ENCODE data around the gene GPSM3. TPM values are rescaled to one million over a fixed set of nuclear protein-coding genes. Genes with fewer than 3 reads are reported as not detected.

GPSM3 gene
- total RNA-seq, 1 experiment from 2014 or later = 10.0 TPM

DNA sequence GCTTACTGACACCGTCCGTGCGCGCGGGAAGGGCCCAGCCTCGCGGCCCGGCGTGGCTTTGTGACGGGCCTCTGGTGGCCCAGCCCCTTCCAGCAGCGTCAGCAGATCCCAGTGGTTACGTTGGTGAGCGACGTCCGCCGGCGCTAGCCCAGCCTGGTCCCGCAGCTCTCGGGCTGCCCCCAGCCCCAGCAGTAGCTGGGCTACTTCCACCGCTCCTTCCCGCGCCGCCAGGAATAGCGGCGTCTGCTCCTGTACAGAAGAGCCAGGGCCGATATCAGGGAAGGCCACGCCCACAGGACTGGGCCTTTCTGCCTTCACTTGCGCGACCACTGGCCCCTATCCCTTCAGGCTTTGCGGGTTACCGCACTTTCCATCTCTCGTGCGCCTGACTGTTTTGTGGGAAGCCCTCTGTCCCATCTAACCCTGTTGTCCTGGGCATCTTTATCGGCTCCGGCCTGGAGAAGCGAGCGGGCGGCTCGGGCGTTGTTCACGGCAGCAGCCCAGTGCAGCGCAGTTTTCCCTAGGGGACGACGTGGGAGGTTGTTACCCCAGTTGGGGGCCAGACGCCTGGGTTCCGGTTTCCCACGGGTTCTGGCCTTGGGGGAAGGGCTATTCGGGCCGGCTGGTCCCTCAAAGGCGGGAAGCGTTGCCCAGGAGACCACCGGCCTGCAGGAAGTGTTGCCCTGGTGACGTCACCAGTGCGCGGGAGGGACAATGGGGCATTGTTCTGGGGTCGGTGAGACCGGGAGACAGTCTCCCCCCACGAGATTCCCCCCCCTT, 3.6 kb upstream of the GPSM3 start (continued):
- TF ChIP-seq, protein P1, sequence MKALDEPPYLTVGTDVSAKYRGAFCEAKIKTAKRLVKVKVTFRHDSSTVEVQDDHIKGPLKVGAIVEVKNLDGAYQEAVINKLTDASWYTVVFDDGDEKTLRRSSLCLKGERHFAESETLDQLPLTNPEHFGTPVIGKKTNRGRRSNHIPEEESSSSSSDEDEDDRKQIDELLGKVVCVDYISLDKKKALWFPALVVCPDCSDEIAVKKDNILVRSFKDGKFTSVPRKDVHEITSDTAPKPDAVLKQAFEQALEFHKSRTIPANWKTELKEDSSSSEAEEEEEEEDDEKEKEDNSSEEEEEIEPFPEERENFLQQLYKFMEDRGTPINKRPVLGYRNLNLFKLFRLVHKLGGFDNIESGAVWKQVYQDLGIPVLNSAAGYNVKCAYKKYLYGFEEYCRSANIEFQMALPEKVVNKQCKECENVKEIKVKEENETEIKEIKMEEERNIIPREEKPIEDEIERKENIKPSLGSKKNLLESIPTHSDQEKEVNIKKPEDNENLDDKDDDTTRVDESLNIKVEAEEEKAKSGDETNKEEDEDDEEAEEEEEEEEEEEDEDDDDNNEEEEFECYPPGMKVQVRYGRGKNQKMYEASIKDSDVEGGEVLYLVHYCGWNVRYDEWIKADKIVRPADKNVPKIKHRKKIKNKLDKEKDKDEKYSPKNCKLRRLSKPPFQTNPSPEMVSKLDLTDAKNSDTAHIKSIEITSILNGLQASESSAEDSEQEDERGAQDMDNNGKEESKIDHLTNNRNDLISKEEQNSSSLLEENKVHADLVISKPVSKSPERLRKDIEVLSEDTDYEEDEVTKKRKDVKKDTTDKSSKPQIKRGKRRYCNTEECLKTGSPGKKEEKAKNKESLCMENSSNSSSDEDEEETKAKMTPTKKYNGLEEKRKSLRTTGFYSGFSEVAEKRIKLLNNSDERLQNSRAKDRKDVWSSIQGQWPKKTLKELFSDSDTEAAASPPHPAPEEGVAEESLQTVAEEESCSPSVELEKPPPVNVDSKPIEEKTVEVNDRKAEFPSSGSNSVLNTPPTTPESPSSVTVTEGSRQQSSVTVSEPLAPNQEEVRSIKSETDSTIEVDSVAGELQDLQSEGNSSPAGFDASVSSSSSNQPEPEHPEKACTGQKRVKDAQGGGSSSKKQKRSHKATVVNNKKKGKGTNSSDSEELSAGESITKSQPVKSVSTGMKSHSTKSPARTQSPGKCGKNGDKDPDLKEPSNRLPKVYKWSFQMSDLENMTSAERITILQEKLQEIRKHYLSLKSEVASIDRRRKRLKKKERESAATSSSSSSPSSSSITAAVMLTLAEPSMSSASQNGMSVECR (CRISPR knock-in tag; IDR thresholded peaks at IDR 0.05; ENCODE audit: borderline replicate concordance) = peak; percentile 86; the same call in 1 of the 2 replicates
- TF ChIP-seq NR3C1 (CRISPR knock-in tag; conservative IDR thresholded peaks at IDR 0.05; ENCODE audit: low read depth) = no peak
- 0 out of 2 replicates have a peak, but pooled peaks have one; percentile 46 for TF ChIP-seq EMX1 (CRISPR knock-in tag; IDR thresholded peaks at IDR 0.05)
- TF ChIP-seq FOXK1 (CRISPR knock-in tag; IDR thresholded peaks at IDR 0.05) = peak; percentile 87
- no peak for TF ChIP-seq RORB (CRISPR knock-in tag; IDR thresholded peaks at IDR 0.05)
- TF ChIP-seq ZNF263 (CRISPR knock-in tag; IDR thresholded peaks at IDR 0.05; ENCODE audit: low read depth) = no peak
- peak; percentile 91 for TF ChIP-seq CREM (CRISPR knock-in tag; IDR thresholded peaks at IDR 0.05)
- TF ChIP-seq CBFB (CRISPR knock-in tag; IDR thresholded peaks at IDR 0.05; ENCODE audit: low read depth) = no peak
- TF ChIP-seq, protein P2, sequence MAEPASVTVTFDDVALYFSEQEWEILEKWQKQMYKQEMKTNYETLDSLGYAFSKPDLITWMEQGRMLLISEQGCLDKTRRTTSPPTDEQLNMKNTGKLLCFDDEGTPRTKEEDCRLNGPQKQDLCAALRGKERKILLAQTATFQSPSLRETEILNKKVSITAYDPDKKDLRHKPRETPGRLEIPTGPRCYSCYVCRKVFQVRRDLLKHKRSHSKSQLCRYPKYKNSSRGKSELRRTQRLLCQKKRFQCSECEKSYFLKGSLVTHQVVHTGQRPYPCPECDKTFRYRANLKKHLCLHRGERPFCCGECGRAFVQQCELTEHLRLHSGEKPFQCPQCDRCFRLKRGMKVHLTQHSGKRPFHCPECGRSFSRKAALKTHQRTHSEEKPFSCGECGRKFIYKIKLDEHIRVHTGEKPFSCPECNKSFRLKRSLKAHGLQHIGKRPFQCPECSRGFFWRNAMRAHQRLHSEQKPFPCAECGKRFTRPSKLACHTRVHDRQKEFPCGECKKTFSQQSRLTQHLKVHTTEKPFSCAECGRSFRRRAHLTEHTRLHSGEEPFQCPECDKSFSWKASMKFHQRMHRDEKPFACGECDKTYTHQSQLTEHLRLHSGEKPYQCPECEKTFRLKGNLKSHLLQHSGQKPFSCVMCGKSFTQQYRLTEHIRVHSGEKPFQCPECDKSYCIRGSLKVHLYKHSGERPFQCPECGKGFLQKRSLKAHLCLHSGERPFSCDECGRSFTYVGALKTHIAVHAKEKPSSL (CRISPR knock-in tag; conservative IDR thresholded peaks at IDR 0.05) = no peak
- TF ChIP-seq ESRRA (CRISPR knock-in tag; IDR thresholded peaks at IDR 0.05; ENCODE audit: borderline replicate concordance) = no peak
- TF ChIP-seq, protein P3, sequence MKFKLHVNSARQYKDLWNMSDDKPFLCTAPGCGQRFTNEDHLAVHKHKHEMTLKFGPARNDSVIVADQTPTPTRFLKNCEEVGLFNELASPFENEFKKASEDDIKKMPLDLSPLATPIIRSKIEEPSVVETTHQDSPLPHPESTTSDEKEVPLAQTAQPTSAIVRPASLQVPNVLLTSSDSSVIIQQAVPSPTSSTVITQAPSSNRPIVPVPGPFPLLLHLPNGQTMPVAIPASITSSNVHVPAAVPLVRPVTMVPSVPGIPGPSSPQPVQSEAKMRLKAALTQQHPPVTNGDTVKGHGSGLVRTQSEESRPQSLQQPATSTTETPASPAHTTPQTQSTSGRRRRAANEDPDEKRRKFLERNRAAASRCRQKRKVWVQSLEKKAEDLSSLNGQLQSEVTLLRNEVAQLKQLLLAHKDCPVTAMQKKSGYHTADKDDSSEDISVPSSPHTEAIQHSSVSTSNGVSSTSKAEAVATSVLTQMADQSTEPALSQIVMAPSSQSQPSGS (CRISPR knock-in tag; IDR thresholded peaks at IDR 0.05; ENCODE audit: borderline replicate concordance, low read depth) = peak; percentile 11; the same call in 1 of the 2 replicates
- TF ChIP-seq JUN (CRISPR knock-in tag; IDR thresholded peaks at IDR 0.05) = peak; percentile 80; the same call in 1 of the 2 replicates
- TF ChIP-seq SOX15 (CRISPR knock-in tag; IDR thresholded peaks at IDR 0.05) = no peak
- TF ChIP-seq, protein P4, sequence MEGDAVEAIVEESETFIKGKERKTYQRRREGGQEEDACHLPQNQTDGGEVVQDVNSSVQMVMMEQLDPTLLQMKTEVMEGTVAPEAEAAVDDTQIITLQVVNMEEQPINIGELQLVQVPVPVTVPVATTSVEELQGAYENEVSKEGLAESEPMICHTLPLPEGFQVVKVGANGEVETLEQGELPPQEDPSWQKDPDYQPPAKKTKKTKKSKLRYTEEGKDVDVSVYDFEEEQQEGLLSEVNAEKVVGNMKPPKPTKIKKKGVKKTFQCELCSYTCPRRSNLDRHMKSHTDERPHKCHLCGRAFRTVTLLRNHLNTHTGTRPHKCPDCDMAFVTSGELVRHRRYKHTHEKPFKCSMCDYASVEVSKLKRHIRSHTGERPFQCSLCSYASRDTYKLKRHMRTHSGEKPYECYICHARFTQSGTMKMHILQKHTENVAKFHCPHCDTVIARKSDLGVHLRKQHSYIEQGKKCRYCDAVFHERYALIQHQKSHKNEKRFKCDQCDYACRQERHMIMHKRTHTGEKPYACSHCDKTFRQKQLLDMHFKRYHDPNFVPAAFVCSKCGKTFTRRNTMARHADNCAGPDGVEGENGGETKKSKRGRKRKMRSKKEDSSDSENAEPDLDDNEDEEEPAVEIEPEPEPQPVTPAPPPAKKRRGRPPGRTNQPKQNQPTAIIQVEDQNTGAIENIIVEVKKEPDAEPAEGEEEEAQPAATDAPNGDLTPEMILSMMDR (IDR thresholded peaks at IDR 0.05) = no peak
- TF ChIP-seq JAZF1 (CRISPR knock-in tag; IDR thresholded peaks at IDR 0.05) = no peak
- TF ChIP-seq, protein P5, sequence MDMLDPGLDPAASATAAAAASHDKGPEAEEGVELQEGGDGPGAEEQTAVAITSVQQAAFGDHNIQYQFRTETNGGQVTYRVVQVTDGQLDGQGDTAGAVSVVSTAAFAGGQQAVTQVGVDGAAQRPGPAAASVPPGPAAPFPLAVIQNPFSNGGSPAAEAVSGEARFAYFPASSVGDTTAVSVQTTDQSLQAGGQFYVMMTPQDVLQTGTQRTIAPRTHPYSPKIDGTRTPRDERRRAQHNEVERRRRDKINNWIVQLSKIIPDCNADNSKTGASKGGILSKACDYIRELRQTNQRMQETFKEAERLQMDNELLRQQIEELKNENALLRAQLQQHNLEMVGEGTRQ (CRISPR knock-in tag; IDR thresholded peaks at IDR 0.05) = no peak
- TF ChIP-seq ZNF396 (CRISPR knock-in tag; IDR thresholded peaks at IDR 0.05; ENCODE audit: borderline replicate concordance) = no peak
- TF ChIP-seq, protein P6, sequence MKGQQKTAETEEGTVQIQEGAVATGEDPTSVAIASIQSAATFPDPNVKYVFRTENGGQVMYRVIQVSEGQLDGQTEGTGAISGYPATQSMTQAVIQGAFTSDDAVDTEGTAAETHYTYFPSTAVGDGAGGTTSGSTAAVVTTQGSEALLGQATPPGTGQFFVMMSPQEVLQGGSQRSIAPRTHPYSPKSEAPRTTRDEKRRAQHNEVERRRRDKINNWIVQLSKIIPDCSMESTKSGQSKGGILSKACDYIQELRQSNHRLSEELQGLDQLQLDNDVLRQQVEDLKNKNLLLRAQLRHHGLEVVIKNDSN (CRISPR knock-in tag; IDR thresholded peaks at IDR 0.05) = peak; percentile 28; the same call in 1 of the 2 replicates
- TF ChIP-seq KAT7 (CRISPR knock-in tag; IDR thresholded peaks at IDR 0.05; ENCODE audit: borderline replicate concordance) = peak; percentile 62; the same call in 1 of the 2 replicates
- TF ChIP-seq ZNF232 (CRISPR knock-in tag; IDR thresholded peaks at IDR 0.05) = no peak
- no peak for TF ChIP-seq ZNF423 (CRISPR knock-in tag; IDR thresholded peaks at IDR 0.05)
- TF ChIP-seq SMAD3 (CRISPR knock-in tag; IDR thresholded peaks at IDR 0.05; ENCODE audit: borderline replicate concordance) = no peak
- no peak for TF ChIP-seq GTF2I (CRISPR knock-in tag; conservative IDR thresholded peaks at IDR 0.05)
- 0 out of 2 replicates have a peak, but pooled peaks have one; percentile 11 for TF ChIP-seq NFATC4 (CRISPR knock-in tag; IDR thresholded peaks at IDR 0.05)
